ENCODE data around the gene ATP6V1C2. TPM values are rescaled to one million over a fixed set of nuclear protein-coding genes. Genes with fewer than 3 reads are reported as not detected.

ATP6V1C2 gene
- total and polyA plus RNA-seq, 9 of the 15 experiments (the other 6 are each of a cell fraction or from before 2014, with no cell fraction given) = 0.01 to 0.31 (median 0.10) TPM; not detected in 4

DNA sequence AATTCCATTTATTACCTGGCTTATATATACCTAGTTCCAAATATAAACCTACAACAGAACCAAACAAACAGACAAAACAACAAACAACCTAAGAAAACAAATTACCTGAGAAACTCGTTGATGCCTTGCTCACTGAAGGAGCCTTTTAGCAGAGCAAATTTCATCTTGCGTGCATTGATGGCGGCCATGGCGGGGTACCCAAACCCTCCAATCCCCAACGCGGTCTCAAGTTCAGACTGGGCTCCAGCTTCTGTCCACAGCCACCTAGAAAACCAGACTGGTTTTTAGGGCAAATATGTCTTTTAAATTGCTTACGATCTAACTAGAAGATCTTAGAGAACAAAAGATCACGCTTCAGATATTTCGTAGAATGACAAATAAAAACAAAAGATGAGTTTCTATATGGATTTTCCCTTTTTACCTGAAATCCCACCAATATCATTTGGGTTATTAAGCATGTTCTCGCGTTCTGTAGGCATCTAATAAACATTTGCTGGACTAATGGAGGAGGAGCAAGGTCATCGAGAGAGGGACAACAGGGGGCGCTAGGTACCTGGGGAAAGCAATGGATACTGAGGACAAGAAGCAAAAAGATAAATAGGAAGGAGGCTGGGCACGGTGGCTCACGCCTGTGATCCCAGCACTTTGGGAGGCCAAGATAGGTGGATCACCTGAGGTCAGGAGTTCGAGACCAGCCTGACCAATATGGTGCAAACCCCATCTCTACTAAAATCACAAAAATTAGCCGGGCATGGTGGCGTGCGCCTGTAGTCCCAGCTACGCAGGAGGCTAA is 65.9 kb downstream of the ATP6V1C2 start:
- no peak for FAIRE-seq
- Histone ChIP-seq H3K27ac (ENCODE audit: extremely low read depth, low read depth, low read length) (no peak overlapping the region), H3K79me2 (ENCODE audit: control insufficient read depth, insufficient read depth, low read length) (no peaks in the 10 kb centered on the region; the same call in 2 of the 3 replicates), H3K4me2 (ENCODE audit: insufficient read depth, low read length) (no peak overlapping the region), H3K27me3 (ENCODE audit: control insufficient read depth in 2 of 2, insufficient read depth in 2 of 2, low read length in 2 of 2) (no peaks in the 10 kb centered on the region), H3K36me3 (ENCODE audit: control insufficient read depth, insufficient read depth, low read length) (peaks cover 97% of the 10 kb centered on the region), H2AFZ (ENCODE audit: low read depth, low read length) (no peak overlapping the region), H3K4me1 (replicated peaks in 1 of 2; ENCODE audit: control insufficient read depth in 2 of 2, insufficient read depth in 2 of 2, low read length in 2 of 2) (no peaks in the 10 kb centered on the region), H3K4me3 (no peak overlapping the region), H3K9me1 (ENCODE audit: control insufficient read depth, insufficient read depth, low read length) (no peaks in the 10 kb centered on the region), H3K9ac (ENCODE audit: insufficient read depth in 1 of 2, low read depth in 2 of 2, low read length in 2 of 2) (no peak overlapping the region), H4K20me1 (replicated peaks; ENCODE audit: control insufficient read depth, insufficient read depth, low read length) (peaks cover 3% of the 10 kb centered on the region; the same call in 1 of the 2 replicates), H3K9me3 (replicated peaks; ENCODE audit: control insufficient read depth, insufficient read depth, low read depth, low read length) (no peaks in the 10 kb centered on the region)
- 91% methylated on average over 20 of the region's 20 CpGs for WGBS (ENCODE audit: insufficient coverage, low coverage, missing lambda C conversion rate)
- intact Hi-C loops (cut with micrococcal nuclease) = loop anchor here (1.0 kb wide), 1 partner anchor 45 kb away; no protein-coding TSS in a partner anchor
- in situ Hi-C loops (cut with MboI) = no loop called here
- TF ChIP-seq SMAD1 (IDR thresholded peaks at IDR 0.05; ENCODE audit: low read depth, low read length, partially characterized antibody) (no peak), RAD21 (CRISPR knock-in tag; conservative IDR thresholded peaks at IDR 0.05 in 1 of 2, IDR thresholded peaks at IDR 0.05 in 1 of 2) (peak in 1 of 2 experiments; percentile 29; a peak in 1 of 4 replicates), RCOR1 (IDR thresholded peaks at IDR 0.05; ENCODE audit: borderline replicate concordance in 1 of 2, low read depth in 2 of 2, low read length in 2 of 2) (no peak)
- TF ChIP-seq, protein P1, sequence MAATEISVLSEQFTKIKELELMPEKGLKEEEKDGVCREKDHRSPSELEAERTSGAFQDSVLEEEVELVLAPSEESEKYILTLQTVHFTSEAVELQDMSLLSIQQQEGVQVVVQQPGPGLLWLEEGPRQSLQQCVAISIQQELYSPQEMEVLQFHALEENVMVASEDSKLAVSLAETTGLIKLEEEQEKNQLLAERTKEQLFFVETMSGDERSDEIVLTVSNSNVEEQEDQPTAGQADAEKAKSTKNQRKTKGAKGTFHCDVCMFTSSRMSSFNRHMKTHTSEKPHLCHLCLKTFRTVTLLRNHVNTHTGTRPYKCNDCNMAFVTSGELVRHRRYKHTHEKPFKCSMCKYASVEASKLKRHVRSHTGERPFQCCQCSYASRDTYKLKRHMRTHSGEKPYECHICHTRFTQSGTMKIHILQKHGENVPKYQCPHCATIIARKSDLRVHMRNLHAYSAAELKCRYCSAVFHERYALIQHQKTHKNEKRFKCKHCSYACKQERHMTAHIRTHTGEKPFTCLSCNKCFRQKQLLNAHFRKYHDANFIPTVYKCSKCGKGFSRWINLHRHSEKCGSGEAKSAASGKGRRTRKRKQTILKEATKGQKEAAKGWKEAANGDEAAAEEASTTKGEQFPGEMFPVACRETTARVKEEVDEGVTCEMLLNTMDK (IDR thresholded peaks at IDR 0.05; ENCODE audit: borderline replicate concordance, insufficient read depth, low read depth, low read length, poor library complexity, severe bottlenecking) = peak; percentile 30
- TF ChIP-seq, protein P2, sequence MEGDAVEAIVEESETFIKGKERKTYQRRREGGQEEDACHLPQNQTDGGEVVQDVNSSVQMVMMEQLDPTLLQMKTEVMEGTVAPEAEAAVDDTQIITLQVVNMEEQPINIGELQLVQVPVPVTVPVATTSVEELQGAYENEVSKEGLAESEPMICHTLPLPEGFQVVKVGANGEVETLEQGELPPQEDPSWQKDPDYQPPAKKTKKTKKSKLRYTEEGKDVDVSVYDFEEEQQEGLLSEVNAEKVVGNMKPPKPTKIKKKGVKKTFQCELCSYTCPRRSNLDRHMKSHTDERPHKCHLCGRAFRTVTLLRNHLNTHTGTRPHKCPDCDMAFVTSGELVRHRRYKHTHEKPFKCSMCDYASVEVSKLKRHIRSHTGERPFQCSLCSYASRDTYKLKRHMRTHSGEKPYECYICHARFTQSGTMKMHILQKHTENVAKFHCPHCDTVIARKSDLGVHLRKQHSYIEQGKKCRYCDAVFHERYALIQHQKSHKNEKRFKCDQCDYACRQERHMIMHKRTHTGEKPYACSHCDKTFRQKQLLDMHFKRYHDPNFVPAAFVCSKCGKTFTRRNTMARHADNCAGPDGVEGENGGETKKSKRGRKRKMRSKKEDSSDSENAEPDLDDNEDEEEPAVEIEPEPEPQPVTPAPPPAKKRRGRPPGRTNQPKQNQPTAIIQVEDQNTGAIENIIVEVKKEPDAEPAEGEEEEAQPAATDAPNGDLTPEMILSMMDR (IDR thresholded peaks at IDR 0.05 in 2 of 3, conservative IDR thresholded peaks at IDR 0.05 in 1 of 3; ENCODE audit: insufficient read depth in 2 of 3, low read depth in 1 of 3, low read length in 3 of 3) = peak; percentile 36 to 57 (median 49); a peak in 4 of 6 replicates
- ChIA-PET POLR2A (interaction anchor here (0.8 kb wide), 1 partner anchor 9 kb away, joined by 5 read pairs; no protein-coding TSS in a partner anchor), CTCF (ENCODE audit: low intra/inter-chr PET ratio) (no interaction called here)
- BruUV-seq (replicated peaks) = no TSS peak
- peak in 2 of 4 experiments; percentile 39 to 46 for DNase-seq (ENCODE audit: extremely low read depth in 1 of 4, low spot score in 3 of 4)
- peak; percentile 76 for ATAC-seq

Data from K562 (cell line).